Activated CD8-positive, alpha-beta memory T cell treated with anti-CD3 and anti-CD28 coated beads, Interleukin-2, amount 10 ng/mL, durations not matched to agents 7 days and 5 days (primary cell): ENCODE results near the gene TSSK6. TPM values are rescaled to one million over a fixed set of nuclear protein-coding genes. Genes with fewer than 3 reads are reported as not detected.

Experiments
- ATAC-seq: fragments of 150-1000 bp; cut with Tn5 transposase; one replicate; pipeline ENCODE4 v1.10.0; 2021; ENCODE audit warnings: moderate library complexity
- CTCF ChIA-PET: fragments of 350-600 bp; sonication (Branson Sonifier 250); formaldehyde crosslinking; loops from one replicate; lab custom pipeline; 2021; ENCODE audit warnings: antibody characterized with exemption; lab: Charles Lee
- DNase-seq: peaks from one replicate; pipeline ENCODE4 v3.0.0-alpha.2; 2020
- H3K27ac Mint-ChIP-seq: one replicate; pipeline ENCODE4 v1.8.0; 2021; ENCODE audit warnings: mild to moderate bottlenecking, mixed read lengths
- H3K27me3 Mint-ChIP-seq: one replicate; pipeline ENCODE4 v1.8.0; 2021; ENCODE audit warnings: mixed read lengths
- H3K36me3 Mint-ChIP-seq: one replicate; pipeline ENCODE4 v1.8.0; 2021; ENCODE audit warnings: mild to moderate bottlenecking, mixed read lengths
- H3K4me1 Mint-ChIP-seq: one replicate; pipeline ENCODE4 v1.8.0; 2021; ENCODE audit warnings: mixed read lengths
- H3K4me3 Mint-ChIP-seq: one replicate; pipeline ENCODE4 v1.8.0; 2021; ENCODE audit warnings: mild to moderate bottlenecking, moderate library complexity, mixed read lengths
- H3K9me3 Mint-ChIP-seq: one replicate; pipeline ENCODE4 v1.8.0; 2022; ENCODE audit warnings: low read depth, mixed read lengths
- total RNA-seq, 2 experiments: library from RNA; stranded (reverse); gene quantifications; one replicate each; pipeline ENCODE4 v1.2.3, GENCODE V29; 2021

Gene TSSK6
- 1 to 10 TPM; 4.2 to 6.3 TPM for total RNA-seq

DNA sequence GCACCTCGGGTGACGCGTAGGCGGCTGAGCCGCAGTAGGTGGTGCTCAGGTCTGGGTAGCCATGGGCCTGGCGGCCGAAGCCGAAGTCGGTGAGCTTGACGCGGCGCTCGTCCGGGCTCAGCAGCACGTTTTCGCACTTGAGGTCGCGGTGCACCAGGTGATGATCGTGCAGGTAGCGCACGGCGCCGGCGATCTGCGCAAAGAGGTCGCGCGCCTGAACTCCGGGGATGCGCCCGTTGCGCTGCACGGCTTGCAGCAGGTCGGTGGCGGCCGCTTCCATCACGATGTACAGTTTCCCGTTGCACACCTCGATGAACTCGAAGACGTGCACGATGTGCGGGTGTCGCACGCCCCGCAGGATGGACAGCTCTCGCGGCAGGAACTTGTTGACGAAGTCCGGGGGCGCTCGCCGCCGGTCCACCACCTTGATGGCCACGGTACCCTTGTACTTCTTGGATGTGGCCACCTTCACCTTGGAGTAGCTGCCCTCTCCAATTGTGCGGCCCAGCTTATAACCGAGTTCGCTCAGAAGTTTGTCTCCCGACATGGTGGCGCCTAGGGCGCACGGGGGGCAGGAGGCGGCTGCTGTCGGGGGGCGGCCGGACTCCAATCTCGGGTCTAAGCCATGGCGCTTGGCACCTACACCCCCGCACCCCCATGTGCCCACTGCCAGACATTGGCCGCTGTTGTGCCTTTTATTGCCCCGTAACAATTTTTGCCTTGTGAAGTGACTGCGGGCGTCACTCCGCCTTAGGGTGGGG lies at the start of gene TSSK6:
TSS of gene TSSK6 (minus strand) at position 668 of the 761 bp plus-strand sequence. CDS start at position 547, 121 bp downstream.
- CTCF ChIA-PET, result interaction anchor here (1.0 to 2.3 kb wide), 10 partner anchors 8 to 153 kb away, joined by 3 to 8 read pairs (median 4); partner anchors contain the start of gene GMIP
- peak within 1 kb of the TSS; percentile 92 for H3K4me3 Mint-ChIP-seq

DNA sequence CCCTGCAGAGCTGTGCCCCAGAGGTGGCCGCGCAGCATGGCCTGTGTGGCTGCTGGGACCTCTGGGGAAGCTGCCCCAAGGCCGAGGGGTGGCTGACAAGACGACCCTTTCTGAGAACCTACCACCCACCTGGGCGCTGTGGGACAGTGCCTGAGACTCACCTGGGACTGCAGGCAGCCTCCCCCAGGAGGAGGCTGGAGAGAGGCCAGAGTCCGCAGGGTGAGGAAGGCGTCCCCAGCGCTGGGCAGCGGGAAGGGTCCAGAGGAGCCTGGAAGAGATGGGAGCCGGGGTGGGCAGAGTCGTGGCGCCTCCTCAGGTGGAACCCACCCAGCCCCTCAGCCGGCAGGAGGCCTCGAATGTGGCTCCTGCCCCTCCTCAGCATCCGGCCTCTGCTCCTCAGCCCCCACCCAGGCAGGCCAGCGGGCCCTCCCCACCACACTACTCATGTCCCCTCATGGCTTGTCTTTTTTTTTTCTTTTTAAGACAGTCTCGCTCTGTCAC lies 48.0 kb upstream of the TSSK6 start:
- Mint-ChIP-seq H3K27ac (no peak overlapping the region), H3K9me3 (no peaks in the 10 kb centered on the region), H3K27me3 (no peaks in the 10 kb centered on the region), H3K4me1 (no peaks in the 10 kb centered on the region), H3K4me3 (no peak overlapping the region), H3K36me3 (peaks cover 33% of the 10 kb centered on the region)
- DNase-seq, result no peak
- CTCF ChIA-PET, result interaction anchor here (1.2 kb wide), 2 partner anchors 14 to 26 kb away, joined by 3 read pairs; no protein-coding TSS in a partner anchor
- ATAC-seq, result peak; percentile 24

More for the DNA sequence above, at the start of gene TSSK6:
- peaks cover 24% of the 10 kb centered on the region for H3K4me1 Mint-ChIP-seq
- H3K27me3 Mint-ChIP-seq, result no peaks in the 10 kb centered on the region
- no peak for DNase-seq
- H3K36me3 Mint-ChIP-seq, result peaks cover 22% of the 10 kb centered on the region
- H3K9me3 Mint-ChIP-seq, result no peaks in the 10 kb centered on the region
- no peak for ATAC-seq
- peak within 1 kb of the TSS; percentile 94 for H3K27ac Mint-ChIP-seq

DNA sequence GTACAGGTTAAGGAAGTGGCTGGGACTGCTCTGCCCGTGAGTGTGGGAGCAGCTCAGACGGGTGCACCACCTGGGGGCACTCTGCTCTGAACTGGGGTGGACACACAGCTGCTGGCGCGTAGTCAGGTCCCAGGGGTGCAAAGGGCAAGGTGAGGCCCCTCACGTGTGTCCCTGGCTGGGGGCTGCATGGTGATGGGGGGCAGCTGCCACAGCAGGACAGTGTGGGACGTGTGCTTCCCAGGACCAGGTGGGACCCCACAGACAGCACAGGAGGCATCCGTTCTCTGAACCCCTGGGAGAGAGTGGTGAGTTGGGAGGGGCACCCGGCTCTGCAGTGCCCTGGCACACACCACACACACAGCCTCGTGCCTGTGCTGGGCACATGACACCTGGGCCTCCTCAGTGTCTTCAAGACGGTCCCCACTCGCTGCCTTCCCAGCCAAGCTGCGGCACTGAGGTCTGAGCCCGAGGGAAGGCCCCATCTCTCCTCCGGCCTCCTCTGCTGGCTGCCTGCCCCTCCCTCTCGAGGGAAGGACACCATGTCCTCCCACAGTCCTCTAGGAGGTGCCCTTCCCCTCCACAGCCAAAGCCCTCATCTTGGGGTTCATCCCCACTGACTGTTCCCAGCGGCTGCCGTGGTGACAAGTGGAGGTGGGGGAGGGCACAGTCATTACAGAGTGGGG lies 47.5 kb upstream of the TSSK6 start:
- H3K27ac Mint-ChIP-seq, result peak overlapping the region; percentile 57
- no peaks in the 10 kb centered on the region for H3K4me1 Mint-ChIP-seq
- ATAC-seq (peak; percentile 70), DNase-seq (peak; percentile 51)
- CTCF ChIA-PET, result interaction anchor here (1.0 to 1.6 kb wide), 4 partner anchors 10 to 27 kb away, joined by 3 to 6 read pairs (median 3); no protein-coding TSS in a partner anchor
- no peaks in the 10 kb centered on the region for H3K27me3 Mint-ChIP-seq
- no peak overlapping the region for H3K4me3 Mint-ChIP-seq
- H3K36me3 Mint-ChIP-seq, result peaks cover 32% of the 10 kb centered on the region
- H3K9me3 Mint-ChIP-seq, result no peaks in the 10 kb centered on the region

DNA sequence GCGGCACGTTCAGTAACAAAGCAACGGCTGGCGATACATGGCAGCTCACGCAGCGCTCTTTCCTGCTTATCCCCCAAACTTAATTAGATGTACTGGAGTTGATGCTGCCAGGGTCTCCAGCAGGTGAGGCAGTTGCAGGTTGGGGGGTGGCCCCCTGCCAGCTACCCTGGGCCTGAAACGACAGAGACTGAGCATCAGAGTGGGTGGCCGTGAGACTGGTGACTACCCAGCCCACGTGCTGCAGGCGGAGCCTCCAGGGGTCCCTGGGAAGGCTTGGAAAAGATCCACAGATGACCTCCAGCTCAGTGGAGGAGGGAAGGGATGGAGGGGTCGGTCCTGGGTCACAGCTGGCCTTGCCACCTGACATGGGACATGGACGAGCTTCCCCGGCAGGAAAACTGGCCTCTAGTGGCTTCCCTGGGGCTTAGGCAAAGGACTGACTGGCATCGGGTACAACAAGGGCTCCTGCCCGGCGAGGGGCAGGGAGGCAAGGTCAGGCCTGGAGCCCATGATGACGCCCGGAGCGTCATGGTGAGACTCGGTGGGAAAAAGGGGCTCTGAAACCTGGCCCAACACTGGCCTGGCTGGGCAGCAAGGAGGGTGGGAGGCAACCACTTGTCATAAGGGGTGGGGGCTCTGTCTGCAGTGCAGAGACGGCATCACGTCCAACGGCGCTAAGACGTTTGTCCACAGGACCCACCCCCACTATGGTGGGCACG lies 46.8 kb upstream of the TSSK6 start:
- H3K4me1 Mint-ChIP-seq, result no peaks in the 10 kb centered on the region
- no peak for ATAC-seq
- no peaks in the 10 kb centered on the region for H3K9me3 Mint-ChIP-seq
- CTCF ChIA-PET, result interaction anchor here (1.0 to 1.6 kb wide), 2 partner anchors 9 to 23 kb away, joined by 3 to 6 read pairs; no protein-coding TSS in a partner anchor
- H3K27me3 Mint-ChIP-seq, result no peaks in the 10 kb centered on the region
- no peak for DNase-seq
- peaks cover 27% of the 10 kb centered on the region for H3K36me3 Mint-ChIP-seq
- no peak overlapping the region for H3K4me3 Mint-ChIP-seq
- no peak overlapping the region for H3K27ac Mint-ChIP-seq

DNA sequence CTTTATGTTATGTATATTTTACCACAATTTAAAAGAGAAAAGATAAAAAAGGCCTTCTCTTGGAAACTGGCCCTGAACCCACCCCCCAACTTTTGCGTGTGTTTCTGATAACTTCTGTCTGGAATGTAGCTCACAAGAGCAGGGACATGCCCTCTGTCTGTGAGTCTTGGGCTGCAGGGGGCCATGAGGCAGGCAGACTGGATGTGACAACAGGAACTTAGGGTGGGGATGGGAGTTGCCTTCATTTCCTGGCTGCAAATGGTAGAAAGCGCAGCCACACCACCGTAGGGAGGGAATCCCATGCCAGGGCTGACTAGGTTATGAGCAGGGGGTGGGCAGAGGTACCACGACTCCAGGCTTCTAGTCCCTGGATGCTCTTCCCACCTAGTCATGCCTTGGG lies 44.6 kb upstream of the TSSK6 start:
- no peak for ATAC-seq
- Mint-ChIP-seq H3K27ac (no peak overlapping the region), H3K36me3 (peaks cover 13% of the 10 kb centered on the region), H3K9me3 (no peaks in the 10 kb centered on the region), H3K4me3 (no peak overlapping the region), H3K4me1 (no peaks in the 10 kb centered on the region), H3K27me3 (no peaks in the 10 kb centered on the region)
- CTCF ChIA-PET, result interaction anchor here (0.8 to 1.6 kb wide), 2 partner anchors 18 to 28 kb away, joined by 3 to 8 read pairs; no protein-coding TSS in a partner anchor
- DNase-seq, result no peak

DNA sequence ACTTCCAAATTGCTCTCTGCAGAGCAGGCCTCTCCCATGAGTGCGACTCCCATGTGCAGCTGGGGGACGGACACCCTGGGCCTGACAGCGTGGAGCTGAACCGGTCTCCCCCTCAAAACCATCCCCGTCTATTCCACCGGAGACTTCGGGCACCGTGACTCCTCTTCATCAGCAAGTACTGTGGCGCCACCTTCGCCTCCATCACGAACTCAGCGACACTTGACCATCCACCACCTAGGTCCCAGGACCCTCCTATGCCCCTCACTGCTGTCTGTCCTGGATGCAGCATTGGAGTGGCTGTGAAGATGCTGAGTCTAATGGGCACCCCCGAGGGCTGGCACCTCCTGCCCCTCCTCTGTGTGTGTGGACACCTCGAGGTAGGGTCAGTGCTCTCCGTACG lies 43.3 kb upstream of the TSSK6 start:
- Mint-ChIP-seq H3K36me3 (peaks cover 5% of the 10 kb centered on the region), H3K9me3 (no peaks in the 10 kb centered on the region), H3K27ac (no peak overlapping the region), H3K27me3 (no peaks in the 10 kb centered on the region), H3K4me3 (no peak overlapping the region), H3K4me1 (peaks cover 3% of the 10 kb centered on the region)
- ATAC-seq, result no peak
- CTCF ChIA-PET, result interaction anchor here (0.8 to 1.3 kb wide), 5 partner anchors 9 to 81 kb away, joined by 3 to 8 read pairs (median 3); no protein-coding TSS in a partner anchor
- DNase-seq, result no peak

DNA sequence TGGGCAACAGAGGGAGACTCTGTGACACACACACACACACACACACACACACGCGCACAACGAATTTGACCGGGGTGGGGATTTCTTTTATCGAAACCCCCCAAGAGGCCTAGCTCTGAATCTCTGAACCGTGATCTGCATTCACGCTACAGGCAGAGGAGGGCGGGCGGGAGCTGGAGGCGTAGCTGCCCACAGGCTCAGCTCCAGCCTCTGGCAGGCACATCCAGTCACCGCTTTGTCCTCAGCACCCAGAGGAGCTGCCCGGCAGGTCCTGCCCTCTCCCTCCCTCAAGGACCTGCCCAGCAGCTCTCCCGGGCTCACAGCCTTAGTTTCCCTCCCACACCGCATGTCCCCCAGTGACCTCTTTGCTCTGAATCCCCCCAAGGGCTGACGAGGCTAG lies 42.7 kb upstream of the TSSK6 start:
- Mint-ChIP-seq H3K4me3 (no peak overlapping the region), H3K9me3 (no peaks in the 10 kb centered on the region), H3K4me1 (peaks cover 4% of the 10 kb centered on the region), H3K27ac (no peak overlapping the region), H3K36me3 (peaks cover 5% of the 10 kb centered on the region), H3K27me3 (no peaks in the 10 kb centered on the region)
- ATAC-seq (no peak), DNase-seq (no peak)
- CTCF ChIA-PET, result interaction anchor here (0.8 to 1.3 kb wide), 5 partner anchors 10 to 82 kb away, joined by 3 to 8 read pairs (median 3); no protein-coding TSS in a partner anchor

DNA sequence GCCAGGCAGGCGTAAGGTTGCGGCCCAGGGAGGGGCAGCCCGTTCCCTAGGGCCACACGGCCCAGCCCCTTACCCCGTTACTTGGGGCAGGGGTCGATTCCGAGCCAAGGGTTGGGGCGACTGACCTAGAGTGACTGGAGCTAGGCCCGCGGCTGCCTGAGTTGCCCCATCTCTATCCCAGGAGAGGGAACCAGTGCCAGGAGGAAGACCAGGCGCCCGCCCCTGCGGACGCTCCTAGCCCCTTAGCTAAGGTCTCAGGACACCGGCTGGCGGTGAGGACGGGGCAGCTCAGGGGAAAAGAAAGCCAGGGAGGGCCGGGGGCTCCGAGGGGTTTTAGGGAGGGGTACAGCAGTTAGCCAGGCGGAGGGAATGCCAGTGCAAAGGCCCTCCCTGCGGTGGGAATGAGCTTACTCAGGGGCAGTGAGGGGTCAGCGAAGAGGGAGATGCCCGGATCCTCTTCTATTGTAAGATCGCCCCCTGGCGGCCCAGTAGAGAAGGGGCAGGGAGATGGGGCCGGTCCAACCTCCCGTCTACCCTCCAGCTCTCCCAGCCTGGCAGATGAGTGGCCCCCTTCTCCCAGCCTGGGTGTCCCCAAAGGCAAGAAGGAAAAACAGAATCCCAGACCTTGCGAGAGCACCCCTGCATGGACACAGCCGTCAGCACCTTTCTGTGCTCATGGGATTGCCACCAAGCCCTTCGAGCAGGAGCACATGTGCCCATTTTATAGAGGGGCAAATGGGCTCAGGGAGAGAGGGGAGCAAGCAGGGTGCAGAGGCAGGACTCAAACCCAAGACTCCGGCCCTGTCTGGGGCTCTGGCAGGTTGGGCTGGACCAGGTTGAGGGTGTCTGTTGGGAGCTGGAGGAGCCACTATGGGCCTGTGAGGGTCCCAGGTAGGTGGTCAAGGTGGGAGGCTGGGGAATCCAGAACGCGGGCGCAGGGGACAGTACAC lies 39.0 kb upstream of the TSSK6 start:
- Mint-ChIP-seq H3K27me3 (no peaks in the 10 kb centered on the region), H3K36me3 (no peaks in the 10 kb centered on the region), H3K9me3 (no peaks in the 10 kb centered on the region), H3K27ac (no peak overlapping the region), H3K4me1 (peaks cover 4% of the 10 kb centered on the region), H3K4me3 (no peak overlapping the region)
- DNase-seq (peak; percentile 70), ATAC-seq (peak; percentile 61)
- CTCF ChIA-PET, result interaction anchor here (0.5 to 11.6 kb wide), 35 partner anchors 7 to 113 kb away, joined by 3 to 119 read pairs (median 5); partner anchors contain the start of genes GMIP, NDUFA13, PBX4 and YJEFN3

DNA sequence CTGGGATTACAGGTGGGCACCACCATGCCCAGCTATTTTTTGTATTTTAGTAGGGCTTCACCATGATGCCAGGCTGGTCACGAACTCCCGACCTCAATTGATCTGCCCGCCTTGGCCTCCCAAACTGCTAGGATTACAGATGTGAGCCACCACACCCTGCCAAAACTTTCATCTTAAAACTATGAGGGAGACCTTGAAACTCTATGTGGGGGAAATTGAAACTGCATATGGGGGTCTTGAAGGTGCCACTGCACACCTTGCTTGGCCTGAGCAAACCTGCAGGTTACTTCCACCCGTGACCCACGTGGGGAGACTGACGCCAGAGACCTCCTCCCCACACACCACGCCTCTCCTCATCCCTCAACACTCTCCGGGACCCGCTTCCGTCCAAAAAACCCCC lies 38.3 kb upstream of the TSSK6 start:
- no peak overlapping the region for H3K4me3 Mint-ChIP-seq
- no peaks in the 10 kb centered on the region for H3K36me3 Mint-ChIP-seq
- H3K4me1 Mint-ChIP-seq, result peaks cover 4% of the 10 kb centered on the region
- no peak overlapping the region for H3K27ac Mint-ChIP-seq
- DNase-seq, result no peak
- no peaks in the 10 kb centered on the region for H3K9me3 Mint-ChIP-seq
- H3K27me3 Mint-ChIP-seq, result peaks cover 3% of the 10 kb centered on the region
- CTCF ChIA-PET, result interaction anchor here (0.6 to 11.6 kb wide), 30 partner anchors 8 to 136 kb away, joined by 3 to 119 read pairs (median 5); partner anchors contain the start of genes GMIP, NDUFA13, PBX4 and YJEFN3
- no peak for ATAC-seq

DNA sequence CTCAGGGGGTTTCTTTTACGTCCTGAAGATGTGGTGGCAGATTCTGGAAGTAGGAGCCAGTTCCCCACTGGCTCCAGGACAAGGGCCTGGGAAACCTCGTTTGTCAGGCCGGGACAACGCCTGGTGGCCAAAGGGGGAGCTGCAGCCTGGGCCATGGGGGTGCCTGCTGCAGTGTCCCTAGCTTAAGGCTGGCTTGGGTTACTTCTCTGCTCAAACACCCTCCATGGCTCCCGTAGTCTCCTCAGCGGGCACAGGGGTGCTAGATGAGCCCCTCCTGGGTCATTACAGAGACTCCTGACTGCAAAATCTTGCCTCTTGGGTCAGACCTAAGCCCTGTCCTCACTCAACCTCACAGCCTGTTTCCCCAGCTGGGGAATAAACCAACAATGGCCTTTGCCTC lies 37.5 kb upstream of the TSSK6 start:
- CTCF ChIA-PET, result interaction anchor here (0.6 to 11.6 kb wide), 20 partner anchors 9 to 135 kb away, joined by 3 to 119 read pairs (median 4); partner anchors contain the start of genes GMIP, NDUFA13, PBX4 and TSSK6
- no peaks in the 10 kb centered on the region for H3K36me3 Mint-ChIP-seq
- H3K27me3 Mint-ChIP-seq, result peaks cover 3% of the 10 kb centered on the region
- ATAC-seq (no peak), DNase-seq (no peak)
- H3K27ac Mint-ChIP-seq, result no peak overlapping the region
- H3K4me3 Mint-ChIP-seq, result no peak overlapping the region
- H3K9me3 Mint-ChIP-seq, result no peaks in the 10 kb centered on the region
- peaks cover 4% of the 10 kb centered on the region for H3K4me1 Mint-ChIP-seq

DNA sequence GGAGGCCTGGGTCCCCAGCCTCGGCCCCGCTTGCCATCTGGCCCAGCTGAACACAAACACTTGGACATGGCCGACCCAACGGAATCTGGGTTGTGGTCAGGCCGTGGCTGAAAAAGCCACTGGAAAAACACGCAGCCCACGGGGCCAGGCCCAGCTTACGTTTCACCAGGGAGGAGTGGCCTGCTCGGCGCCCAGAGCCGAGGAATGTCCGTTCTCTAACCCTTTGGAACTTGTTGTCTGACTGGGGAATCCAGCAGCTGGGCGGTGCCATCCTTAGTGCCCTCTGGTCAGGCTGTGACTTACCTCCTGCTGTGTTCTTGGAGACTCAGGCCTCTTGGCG lies 36.5 kb upstream of the TSSK6 start:
- DNase-seq (no peak), ATAC-seq (no peak)
- H3K4me1 Mint-ChIP-seq, result peaks cover 4% of the 10 kb centered on the region
- H3K4me3 Mint-ChIP-seq, result no peak overlapping the region
- H3K9me3 Mint-ChIP-seq, result no peaks in the 10 kb centered on the region
- H3K27me3 Mint-ChIP-seq, result peaks cover 3% of the 10 kb centered on the region
- CTCF ChIA-PET, result interaction anchor here (0.6 to 11.6 kb wide), 12 partner anchors 8 to 87 kb away, joined by 3 to 119 read pairs (median 6); partner anchors contain the start of genes LPAR2, NDUFA13, PBX4 and TSSK6
- no peaks in the 10 kb centered on the region for H3K36me3 Mint-ChIP-seq
- no peak overlapping the region for H3K27ac Mint-ChIP-seq
